Subcutaneous preadipocyte (primary cell): ENCODE measurements around the gene GYPE. TPM values are rescaled to one million over a fixed set of nuclear protein-coding genes. Genes with fewer than 3 reads are reported as not detected.

ENCODE experiments used
- total RNA-seq: library from RNA; depleted of rRNA; stranded (reverse); fragments of >200 nt; gene quantifications from 2 replicates; pipeline ENCODE4 v1.2.3, GENCODE V29; 2012

Gene GYPE
- 0.73 and 3.3 TPM in 2 replicates for total RNA-seq

GRCh38 chr4:143905440-143905839, at the start of gene GYPE:
Gene GYPE, minus strand, starts transcription at chr4:143905559. Its CDS starts 52 bp downstream, at chr4:143905507.

Other genes starting within 250 kb of the GYPE start
- not detected in 2 replicates for gene FREM3, start 204.9 kb downstream of the GYPE start, total RNA-seq
- not detected in 2 replicates for gene GYPB, start 113.8 kb upstream of the GYPE start, total RNA-seq
- not detected in 2 replicates for gene GYPA, start 235.2 kb upstream of the GYPE start, total RNA-seq